ENCODE measurements around the gene AMMECR1L.
"Not testable (repeated sequence)": the region's sequence is repeated elsewhere in the genome, so short reads cannot be mapped to it uniquely, and the experiment has no call there.

Gene AMMECR1L

DNA sequence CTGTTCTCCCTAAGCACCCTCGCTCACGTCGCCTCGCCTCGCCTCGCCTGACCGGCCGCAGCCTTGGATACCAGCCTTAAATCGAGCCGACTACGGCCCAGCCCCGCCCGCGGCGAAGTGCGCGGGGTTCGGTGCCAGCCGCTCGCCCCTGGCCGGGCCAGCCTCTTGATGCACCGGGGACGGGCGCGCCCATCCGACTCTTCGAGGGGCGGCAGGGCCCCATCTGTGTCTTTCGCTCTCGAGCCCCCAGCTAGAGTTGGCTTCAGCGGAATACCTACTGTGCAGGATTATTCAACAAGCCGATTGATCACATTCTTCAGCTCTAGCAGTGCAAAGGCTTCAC is 808 bp upstream of the AMMECR1L start:
- not testable (repeated sequence) for DNase-seq

DNA sequence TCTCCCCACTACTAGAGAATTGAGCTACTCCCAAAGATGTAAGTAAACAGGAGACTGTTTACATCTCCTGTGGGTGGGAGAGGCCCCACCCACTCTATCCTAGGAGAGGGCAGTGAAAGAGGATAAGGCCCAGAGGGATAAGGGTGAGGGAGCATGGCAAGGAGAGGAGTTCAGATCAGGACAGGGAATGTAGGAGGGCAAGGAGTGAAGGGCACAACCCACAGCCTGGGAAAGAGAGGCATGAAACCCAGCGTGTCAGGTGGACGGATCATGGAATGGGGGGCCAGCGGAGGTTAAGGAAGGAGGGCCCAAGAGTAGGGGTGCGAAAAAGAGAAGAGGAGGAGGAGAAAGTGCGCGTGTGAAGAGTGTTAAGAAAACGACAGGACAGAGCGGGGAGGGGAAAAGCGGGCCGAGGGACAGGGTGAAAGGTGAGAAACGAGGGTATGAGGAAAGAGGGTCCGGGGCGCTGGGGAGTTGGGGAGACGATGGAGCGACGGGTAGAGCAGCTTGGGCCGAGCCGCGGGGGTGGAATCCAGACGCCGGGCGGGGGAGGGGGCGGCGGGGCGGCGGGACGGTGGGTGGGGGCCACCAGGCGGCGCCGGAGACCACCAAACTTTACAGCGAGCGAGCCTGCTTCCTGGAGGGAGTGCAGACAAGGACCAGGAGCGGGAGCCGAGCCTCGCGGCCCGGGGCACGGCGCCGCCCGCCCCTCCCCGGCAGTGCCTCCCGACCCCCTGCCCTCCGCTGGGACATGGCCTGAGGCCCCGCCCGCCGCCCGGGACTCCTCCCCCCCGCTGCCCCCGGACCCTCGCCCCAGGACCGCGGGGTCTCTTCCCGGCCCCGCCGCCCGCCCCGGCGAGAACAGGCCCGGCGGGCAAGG is 655 bp downstream of the AMMECR1L start:
- peak; percentile 45 for DNase-seq

GRCh38 chr2:127884436-127884835 is 1.3 kb downstream of the AMMECR1L start:
- no peak for DNase-seq

- DNase-seq: no peak
These were observed 5.9 kb downstream of the AMMECR1L start for GRCh38 chr2:127879899-127880298.

GRCh38 chr2:127877626-127878025 is 8.1 kb downstream of the AMMECR1L start:
- no peak for DNase-seq

DNA sequence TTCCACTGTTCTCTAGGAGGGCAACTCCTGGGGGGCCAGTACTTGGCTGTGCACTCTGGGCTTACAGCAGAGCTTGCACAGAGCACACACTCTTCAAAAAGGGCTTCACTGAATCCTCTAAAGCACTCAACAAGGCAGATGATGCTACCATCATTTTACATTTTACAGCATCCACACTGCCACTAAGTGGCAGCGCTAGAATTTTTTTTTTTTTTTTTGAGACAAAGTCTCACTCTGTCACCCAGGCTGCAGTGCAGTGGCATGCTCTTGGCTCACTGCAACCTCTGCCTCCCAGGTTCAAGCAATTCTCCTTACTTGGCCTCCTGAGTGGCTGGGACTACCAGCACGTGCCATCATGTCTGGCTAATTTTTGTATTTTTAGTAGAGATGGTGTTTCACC is 8.6 kb downstream of the AMMECR1L start:
- no peak for DNase-seq

DNA sequence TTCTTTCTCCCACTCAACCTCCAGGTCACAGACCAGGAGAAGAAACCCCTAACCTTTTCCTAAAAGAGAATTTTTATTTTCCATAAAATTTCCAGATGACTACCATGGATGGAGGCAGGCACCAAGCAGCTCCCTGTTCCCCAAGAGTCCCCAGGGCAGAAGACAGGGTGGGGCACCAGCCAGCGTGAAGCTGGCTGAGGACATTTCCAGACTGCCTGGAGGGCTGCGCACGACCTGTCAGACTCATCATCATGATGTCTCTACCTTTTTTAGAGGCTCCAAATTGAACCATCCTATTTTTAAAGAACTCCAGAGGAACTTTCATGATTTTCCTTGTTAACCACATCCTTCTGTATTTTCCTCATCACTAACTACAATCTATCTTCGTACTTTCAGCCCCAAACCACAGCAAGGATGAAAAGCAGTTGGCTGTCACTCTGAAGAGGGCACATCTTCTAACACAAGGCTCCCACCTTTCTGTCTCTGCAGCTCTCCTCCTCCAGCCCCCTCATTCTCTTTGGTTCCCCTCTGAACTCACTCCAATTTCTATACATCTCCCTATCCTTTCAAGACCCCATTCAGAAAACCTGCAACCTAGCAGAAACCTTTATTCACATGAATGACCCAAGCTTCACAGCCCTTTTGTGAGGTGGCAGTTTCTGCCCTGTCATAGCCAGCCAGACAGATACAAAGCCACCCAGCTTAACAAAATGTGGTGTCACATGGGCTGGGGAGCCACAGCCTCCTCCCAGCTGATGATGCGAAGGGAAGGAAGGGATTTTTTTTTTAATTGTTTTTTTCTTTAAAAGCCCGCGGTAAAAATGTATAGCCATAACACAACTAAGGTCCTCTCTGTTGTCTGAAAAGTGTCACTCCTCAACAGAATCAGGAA is 11.1 kb downstream of the AMMECR1L start:
- DNase-seq: peak; percentile 40

DNA sequence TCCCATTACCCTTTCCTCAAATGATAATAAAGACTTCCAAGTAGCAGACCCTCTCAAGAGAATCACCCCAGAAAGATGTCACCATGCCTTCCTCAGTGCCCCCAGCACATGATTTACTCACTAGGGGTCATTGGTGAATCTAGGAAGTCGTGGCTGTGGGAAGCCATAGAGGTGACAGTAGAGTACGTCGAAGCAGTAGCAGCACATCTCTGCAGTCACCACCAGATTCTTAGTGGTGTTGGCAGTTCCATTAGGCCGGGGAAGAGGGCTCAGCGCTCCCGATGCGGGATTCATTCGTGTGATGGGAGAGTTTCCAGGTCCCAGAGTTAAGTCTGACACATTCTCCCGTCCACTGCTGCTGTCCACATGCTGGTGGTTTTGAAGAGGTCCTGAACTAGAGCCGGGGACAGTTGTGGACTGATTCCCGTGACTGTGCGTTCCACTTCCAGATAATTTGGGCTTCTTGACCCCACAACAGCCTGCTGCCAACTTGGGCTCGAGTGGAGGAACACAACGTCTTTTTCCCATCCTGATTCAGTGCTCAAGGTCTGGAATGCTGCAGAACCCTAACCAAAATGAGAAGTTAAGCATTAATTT is 12.0 kb downstream of the AMMECR1L start:
- no peak for DNase-seq

- no peak for DNase-seq
These were observed 13.4 kb downstream of the AMMECR1L start for GRCh38 chr2:127872354-127872753.

DNA sequence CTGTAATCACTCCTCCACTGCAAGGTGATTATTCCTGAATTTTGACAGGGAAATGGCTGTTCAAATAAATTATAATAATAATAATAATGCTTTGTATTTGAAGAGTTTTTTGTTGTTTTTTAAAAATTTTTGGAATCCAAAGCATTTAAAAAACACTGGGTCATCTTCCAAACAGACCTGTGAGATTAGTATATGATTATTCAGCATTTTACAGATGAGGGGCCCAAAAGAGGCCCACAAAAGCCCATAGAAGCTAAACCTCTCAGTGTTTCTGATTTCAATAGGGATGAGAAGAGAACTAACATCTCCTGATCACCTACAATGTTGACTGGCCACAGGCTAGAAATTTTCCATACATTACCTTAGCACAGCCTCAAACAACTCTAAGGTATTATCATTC is 19.8 kb downstream of the AMMECR1L start:
- DNase-seq: no peak

- DNase-seq: no peak
These were observed 20.9 kb downstream of the AMMECR1L start for GRCh38 chr2:127864877-127865276.

- no peak for DNase-seq
These were observed 23.5 kb downstream of the AMMECR1L start for GRCh38 chr2:127862228-127862627.

DNA sequence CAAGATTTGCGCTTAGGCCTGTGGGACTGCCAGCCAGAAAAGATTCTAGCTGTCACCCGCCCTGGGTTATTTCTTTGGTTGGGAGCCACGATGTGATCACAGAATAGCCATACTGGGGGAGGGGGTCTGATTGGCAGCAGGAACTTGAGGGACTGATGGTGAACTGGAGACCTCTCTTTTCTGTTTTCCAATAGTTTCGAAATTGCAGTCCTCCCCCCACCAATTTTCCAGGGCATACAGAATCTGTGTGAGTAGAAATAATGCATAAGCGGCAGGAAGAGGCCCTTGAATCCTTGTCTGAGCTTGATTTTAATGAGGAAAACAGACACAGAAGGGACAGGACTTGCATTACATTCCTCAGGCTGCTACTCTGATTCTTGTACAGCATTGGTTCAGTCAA is 25.6 kb downstream of the AMMECR1L start:
- DNase-seq: no peak

DNA sequence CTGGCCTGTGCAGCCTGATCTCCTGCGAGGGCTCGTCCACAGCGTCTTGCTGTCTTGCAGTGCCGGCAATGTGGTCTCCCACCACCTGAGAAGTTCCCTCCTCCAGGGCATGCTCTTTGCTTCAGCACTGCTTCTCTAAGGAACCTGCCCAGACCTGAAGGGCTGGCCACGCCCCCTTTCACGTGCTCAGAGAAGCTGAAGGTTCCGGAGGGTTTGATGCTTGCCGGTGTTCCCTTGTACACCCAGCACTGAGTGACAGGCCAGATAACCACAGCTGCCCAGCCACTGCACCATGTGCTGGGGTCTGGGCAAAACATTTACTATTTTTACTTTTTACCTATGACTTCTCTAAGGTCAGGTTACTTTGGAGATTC is 26.1 kb downstream of the AMMECR1L start:
- peak; percentile 72 for DNase-seq

GRCh38 chr2:127857265-127857808 is 28.4 kb downstream of the AMMECR1L start:
- peak; percentile 32 for DNase-seq

- no peak for DNase-seq
These were observed 32.1 kb downstream of the AMMECR1L start for GRCh38 chr2:127853671-127854070.

DNA sequence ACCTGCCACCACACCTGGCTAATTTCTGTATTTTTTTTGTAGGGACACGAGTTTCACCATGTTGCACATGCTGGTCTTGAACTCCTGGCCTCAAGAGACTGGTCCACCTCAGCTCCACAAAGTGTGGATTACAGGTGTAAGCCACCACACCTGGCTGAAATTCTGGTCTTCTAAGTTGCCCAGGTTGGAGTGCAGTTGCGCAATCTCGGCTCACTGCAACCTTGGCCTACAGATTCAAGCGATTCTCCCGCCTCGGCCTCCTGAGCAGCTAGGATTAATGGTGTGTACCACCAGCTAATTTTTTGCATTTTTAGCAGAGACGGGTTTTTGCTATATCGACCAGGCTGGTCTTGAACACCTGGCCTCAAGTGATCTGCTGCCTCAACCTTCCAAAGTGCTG is 33.4 kb downstream of the AMMECR1L start:
- DNase-seq: no peak

DNA sequence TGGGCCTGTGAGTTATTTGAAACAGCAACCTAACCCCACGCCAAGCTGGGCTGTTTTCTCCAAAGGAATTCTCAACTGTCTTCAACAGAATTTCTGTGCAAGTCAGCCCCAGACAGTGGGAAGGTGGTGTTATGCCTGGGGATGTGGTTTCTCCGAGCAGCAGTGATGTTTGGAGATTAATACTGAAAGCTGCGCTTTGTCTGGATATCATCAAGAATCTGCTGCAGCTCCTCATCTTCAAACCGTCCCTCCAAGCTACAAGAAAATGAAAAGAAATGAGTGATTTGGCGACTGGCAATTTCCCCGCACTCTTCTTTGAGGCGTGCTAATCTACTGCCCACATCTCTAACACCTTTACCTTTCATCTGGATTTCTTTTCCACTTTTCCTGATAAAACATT is 37.8 kb downstream of the AMMECR1L start:
- peak; percentile 18 for DNase-seq

- no peak for DNase-seq
These were observed 40.8 kb downstream of the AMMECR1L start for GRCh38 chr2:127844973-127845372.

DNA sequence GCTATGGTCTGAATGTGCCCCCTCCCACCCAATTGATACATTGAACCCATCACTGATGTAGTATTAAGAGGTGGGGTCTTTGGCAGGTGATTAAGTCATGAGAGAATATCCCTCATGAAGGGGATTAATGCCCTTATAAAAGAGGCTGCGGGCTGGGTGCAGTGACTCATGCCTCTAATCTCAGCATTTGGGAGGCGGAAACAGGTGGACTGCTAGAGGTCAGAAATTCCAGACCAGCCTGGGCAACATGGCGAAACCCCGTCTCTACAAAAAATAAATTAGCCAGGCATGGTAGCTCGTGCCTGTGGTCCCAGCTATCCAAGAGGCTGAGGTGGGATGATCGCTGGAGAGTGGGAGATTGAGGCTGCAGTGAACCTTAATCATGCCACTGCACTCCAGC is 42.1 kb downstream of the AMMECR1L start:
- DNase-seq: no peak

DNA sequence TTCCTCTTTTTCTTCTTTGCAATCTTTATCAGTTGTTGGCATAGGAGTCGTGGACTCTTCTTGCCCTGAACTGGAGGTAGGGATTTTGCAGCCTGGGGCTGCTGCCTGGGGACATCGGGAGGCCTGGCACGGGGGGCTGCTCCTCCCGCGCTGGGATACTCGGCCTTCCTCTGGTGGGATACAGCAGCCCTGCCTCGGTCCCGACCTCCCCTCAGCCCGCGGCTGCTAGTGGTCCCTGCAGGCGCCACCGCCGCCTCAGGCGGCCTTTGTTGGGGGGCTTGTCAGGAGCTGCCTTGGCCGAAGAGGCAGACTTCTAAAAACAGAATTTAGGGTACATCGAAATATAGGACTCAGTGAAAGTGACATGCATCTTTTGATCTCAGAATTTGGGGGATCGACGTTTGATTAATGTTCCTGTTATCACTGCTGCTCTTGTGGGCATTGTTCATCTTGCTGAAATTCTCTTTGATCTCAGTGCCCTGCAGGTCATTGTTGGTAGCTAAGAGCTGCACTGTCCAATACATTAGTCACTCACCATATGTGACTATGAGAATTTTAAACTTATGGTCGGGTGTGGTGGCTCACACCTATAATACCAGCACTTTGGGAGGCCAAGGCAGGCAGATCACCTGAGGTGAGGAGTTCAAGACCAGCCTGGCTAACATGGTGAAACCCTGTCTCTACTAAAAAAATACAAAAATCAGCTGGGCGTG is 44.1 kb downstream of the AMMECR1L start:
- DNase-seq: no peak

GRCh38 chr2:127840893-127841292 is 44.9 kb downstream of the AMMECR1L start:
- no peak for DNase-seq

- no peak for DNase-seq
These were observed 50.8 kb downstream of the AMMECR1L start for GRCh38 chr2:127834951-127835350.

Data from activated CD4-positive, alpha-beta T cell treated with anti-CD3 and anti-CD28 coated beads for 48 hours (primary cell).